AML-193 (cell line): Measurements from ENCODE around the gene GPR107.

Experiments
- DNase-seq, 2 experiments: peaks; one replicate each; lab custom pipeline; 2025; lab: John Stamatoyannopoulos, UW

Gene GPR107

DNA sequence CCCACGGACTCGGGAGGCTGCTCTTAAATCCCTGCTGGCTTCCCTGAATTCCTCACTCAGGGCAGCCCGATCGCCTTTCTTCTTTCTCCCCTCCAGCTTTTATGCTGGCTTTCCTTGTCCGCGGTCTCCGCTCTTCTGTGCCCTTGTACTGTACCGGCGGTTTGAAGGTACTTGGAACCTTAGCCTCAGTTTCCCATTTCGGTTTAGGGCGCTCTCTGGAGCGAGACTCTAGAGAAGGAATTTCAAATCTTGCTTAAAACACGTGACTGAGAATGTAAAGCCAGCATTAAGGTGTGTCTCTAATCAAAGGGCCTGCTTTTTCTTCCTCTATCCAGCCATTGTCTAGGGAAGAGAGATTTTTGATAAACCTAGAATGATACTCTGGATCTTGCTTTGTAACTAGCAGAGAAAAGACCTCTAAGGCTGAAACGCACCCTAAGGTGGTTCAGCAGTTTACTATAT lies 650 bp downstream of the GPR107 start:
- no peak for DNase-seq

- DNase-seq = no peak
These were observed 1.1 kb downstream of the GPR107 start for GRCh38 chr9:130054820-130055219.

DNA sequence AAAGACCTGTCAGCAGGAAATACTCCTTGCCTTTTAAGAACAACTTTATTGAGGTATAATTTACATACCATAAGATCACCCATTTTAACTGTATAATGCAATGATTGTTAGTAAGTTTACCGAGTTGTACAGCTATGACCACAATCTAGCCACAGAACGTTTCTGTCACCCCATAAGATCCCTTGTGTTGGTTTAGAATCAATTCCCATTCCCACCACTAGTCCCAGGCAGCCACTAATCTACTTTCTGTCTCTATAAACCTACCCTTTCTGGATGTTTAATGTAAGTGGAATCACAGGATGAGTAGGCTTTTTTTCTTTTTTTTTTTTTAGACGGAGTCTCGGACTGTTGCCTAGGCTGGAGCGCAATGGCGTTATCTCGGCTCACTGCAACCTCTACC lies 4.4 kb downstream of the GPR107 start:
- DNase-seq = peak; percentile 27 to 38

- DNase-seq = no peak
These were observed 5.2 kb downstream of the GPR107 start for GRCh38 chr9:130058887-130059286.

DNA sequence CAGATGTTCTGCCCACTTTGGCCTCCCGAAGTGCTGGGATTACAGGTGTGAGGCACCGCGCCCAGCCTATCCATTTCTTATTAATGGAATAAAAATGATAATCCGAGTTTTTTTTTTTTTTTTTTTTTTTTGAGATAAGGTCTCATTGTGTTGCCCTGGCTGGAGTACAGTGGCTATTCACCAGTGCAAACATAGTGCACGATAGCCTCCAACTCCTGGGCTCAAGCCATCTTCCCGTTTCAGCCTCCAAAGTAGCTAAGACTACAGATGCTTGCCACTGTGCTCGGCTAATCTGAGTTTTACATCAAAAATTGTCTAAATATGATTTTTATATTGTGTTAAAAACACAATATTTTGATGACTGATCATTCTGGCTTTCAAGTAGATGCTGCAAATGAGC lies 6.6 kb downstream of the GPR107 start:
- DNase-seq = no peak

GRCh38 chr9:130062750-130063149 lies 9.0 kb downstream of the GPR107 start:
- DNase-seq = no peak

DNA sequence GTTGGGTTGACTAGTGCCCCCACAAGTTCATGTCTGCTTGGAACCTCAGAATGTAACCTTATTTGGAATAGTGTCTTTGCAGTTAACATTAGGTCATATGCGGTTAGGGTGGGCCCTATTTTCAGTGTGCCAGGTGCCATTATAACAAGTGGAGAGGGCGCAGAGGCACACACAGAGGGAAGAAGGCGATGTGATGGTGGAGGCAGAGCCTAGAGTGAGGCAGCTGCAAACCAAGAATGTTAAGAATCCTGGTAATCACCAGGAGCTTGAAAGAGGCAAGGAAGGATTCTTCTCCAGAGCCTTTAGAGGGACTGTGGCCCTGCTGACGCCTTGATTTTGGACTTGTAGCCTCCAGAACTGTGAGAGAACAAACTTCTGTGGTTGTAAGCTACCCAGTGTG lies 10.9 kb downstream of the GPR107 start:
- DNase-seq = no peak

- no peak for DNase-seq
These were observed 15.3 kb downstream of the GPR107 start for GRCh38 chr9:130069048-130069447.

DNA sequence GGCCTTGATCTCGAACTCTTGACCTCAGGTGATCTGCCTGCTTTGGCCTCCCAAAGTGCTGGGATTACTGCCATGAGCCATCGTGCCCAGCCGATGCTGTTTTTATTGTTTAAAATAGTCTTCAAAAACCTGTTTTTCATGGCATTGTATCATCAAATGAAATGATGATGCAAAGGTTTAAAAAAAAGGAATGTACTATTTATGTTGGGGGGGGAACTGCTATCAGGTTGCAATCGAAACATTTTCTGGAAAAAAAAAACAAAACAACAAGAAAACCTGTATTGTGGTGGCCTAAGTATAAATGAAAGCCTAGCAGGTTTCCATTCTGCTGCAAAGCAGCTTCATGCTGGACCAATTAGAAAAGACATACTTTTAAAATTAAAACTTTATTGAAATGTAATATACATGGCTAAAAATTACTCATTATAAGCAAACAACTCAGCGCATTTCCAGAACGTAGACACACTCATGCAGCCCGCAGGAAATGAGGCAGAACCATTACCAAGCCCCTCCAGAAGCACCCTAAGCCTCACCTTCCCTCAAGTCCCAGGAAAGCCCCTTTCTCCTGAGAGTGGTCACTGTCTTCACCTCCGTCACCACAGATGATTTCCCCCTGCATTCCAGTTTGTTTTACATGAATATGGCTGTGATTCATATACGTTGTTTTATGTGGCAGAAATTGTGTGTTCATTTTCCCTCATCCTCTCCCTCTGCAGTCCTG lies 19.0 kb downstream of the GPR107 start:
- DNase-seq = no peak

DNA sequence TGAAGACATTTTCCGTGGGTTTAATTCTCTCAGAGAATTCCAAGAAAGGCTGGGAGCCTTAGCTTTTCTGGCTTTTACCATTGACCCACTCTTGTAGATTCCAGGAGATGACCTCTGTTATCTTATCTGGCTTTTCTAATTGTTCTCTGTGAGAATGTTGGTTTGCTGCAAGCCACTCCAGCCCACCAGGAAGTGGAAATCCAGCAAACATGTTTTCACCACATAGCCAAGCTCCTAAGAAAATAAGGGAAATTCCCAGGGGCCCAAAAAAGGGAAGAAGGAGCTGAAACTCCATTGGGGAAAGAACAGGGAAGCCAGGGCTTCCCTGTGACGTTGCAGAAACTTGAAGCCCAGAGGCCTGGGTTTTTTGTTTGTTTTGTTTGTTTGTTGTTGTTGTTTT lies 19.7 kb downstream of the GPR107 start:
- DNase-seq = no peak

DNA sequence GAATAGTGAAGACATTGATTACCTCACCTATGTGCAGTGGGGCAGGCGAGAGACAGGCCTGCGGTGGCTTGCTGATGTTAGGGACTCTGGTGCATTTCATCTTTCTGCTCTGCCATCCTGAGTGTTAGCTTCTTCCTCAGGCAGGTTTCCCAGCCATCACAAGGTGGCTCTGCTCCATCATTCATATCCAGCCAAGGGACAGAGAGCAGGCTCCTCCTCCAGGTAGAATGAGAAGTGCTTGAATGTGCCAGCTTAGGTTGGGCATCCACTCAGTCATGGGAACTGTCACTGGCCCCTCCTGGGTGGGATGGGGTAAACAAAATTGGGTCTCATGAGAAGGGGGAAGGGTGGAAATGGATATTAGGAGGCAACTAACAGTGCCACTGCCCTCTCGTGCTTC lies 24.8 kb downstream of the GPR107 start:
- DNase-seq = no peak

GRCh38 chr9:130084337-130084736 lies 30.6 kb downstream of the GPR107 start:
- DNase-seq = no peak

DNA sequence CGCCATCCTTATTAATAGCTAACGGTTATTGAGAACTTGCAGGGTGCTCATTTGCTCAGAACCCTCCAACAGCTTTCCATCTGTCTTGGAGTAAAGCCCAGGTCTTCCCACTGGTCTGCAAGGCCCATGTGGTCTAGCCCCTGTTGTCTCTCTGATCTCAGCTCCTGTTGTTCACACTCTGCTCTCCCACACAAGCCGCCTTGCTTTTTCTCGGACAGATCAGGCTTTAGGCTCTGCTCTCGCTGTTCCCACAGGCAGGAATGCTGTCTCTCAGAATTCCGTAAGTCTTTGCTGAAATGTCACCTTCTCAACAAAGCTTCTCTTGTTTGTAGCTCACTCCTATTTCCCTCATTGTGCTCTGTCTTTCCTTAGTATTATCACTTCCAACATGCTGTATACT lies 34.3 kb downstream of the GPR107 start:
- no peak for DNase-seq

GRCh38 chr9:130089141-130089540 lies 35.4 kb downstream of the GPR107 start:
- no peak for DNase-seq

DNA sequence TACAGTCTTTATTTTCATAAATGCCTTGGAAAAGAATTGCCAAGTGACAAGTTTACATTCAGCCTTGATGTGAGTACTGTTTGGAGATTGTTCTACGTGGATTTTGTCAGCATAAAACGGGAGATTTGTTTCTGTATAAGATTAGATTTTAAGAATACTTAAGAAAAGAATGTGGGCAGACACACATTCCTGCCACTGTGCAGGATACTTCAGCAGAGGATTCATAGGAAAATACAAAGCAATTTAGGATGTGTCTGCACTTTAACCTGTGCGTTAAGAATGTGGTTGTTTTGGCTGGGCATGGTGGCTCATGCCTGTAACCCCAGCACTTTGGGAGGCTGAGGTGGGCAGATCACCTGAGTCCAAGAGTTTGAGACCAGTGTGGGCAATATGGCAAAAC lies 37.2 kb downstream of the GPR107 start:
- DNase-seq = no peak

DNA sequence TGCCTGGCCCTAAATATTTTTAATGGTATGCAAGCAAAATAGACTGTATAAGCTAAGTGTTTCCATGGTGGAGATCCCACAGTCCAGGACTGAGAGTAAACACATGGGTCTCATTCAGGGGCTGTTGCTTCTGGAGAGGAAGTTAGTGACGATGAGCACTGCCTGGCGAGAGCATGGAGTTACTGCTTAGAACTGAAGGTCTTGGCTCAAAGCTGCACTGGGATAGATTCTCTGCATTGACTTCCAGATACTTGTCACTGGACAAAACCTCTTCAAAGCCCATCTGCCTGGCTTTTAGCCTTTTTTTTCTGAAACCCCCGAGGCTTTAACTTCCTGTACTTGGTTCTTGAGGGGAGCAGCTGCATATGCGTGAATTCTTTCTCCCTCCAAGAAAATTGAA lies 39.2 kb downstream of the GPR107 start:
- DNase-seq = no peak

DNA sequence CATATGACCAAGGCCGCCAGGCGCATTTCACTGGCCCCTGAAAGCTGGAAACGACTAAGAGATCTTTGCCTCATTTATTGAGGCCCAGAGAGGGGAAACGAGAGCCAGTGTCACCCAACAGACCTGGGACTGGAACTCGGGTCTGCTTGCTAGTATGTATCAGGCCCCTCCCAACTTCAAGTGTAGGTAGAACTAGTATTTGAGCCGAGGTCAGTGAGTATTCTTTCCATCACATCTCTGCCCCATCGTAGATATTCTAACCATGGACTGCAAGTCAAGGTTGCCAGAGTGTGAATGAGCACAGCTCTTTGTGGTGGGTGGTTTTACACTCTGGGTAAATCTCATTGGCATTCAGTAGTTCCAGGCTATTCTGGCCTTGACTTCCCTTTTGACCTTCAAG lies 42.2 kb downstream of the GPR107 start:
- DNase-seq = no peak

DNA sequence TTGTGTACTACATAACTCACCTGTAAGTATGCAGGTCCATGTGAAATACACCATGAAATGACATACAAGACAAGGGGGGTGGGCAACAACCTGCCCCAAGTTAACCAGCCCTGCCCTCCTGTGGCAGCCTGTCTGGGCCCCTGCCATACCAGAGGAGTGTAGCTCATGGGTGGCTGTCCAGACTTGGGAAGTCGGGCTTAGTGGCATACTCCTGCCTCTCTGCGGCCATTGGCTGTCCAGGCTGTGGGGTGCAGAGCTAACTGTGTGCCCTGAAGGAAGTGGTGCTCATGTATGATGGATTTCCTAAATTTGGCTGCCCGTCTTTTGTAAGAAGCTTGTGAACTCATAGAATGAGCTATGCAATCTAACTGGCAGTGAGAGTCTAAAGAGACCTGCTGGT lies 47.0 kb downstream of the GPR107 start:
- DNase-seq = no peak

DNA sequence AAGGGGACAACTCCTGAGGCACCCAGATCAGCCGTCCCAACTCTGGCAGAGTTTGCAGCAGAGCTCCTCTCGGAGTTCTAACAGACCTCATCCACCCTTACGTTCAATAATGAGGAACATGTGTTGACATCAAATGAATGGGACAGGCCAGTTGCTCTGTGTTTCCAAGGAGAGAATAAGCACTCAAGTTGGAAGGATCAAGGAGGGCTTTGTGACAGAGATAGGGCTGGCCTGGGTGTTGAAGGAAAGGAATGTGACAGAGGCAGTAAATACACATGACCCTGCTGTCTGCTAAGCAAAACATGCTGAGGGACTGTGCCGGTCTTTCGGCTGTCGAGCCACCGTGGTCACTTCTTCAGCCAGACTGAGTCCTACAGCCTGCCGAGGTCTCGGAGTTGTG lies 48.2 kb downstream of the GPR107 start:
- DNase-seq = no peak

- no peak for DNase-seq
These were observed 50.9 kb downstream of the GPR107 start for GRCh38 chr9:130104491-130105193.

DNA sequence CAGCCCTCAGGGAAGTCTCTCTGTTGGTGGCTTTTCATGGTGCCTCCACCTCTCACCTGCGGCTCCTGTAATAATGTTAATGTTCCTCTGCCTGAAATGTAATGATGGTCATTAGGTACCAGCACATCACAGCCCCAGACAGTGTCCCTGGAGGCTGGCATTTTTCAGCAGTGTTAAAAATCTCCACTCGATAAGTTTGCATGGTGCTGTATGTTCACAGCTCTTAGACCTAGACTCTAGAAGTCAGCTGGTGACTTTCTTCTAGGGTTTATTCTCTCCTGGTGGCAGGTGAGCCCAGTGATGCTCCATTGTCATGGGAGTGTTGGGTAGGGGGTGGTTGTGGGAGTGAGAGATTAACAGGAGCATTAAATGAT lies 53.1 kb downstream of the GPR107 start:
- no peak for DNase-seq

GRCh38 chr9:130107234-130107861 lies 53.6 kb downstream of the GPR107 start:
- DNase-seq = peak; percentile 40 to 56

DNA sequence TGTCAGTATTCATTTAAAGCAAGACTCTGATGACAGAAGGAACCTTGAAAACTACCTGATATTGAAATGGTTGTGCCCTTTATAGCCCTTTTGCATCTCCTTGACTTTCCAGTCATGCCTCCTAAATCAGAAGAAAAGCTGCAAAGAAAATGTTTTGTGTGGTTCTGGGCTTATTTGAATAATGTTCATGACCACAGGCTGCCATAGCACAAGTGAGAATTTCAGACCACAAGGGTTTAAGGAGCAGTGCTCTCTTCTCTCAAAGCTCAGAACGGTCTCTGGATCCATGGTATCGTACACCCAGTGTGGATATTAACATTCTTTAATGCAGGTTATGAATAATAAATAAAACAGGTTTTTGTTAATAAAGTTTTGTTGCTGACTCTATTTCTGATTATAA lies 54.2 kb downstream of the GPR107 start:
- DNase-seq = no peak
